ENCODE results near the gene SPRR1A.

SPRR1A gene

GRCh38 chr1:152972196-152972886 is 11.5 kb upstream of the SPRR1A start:
- no peak overlapping the region for H3K4me3 ChIP-seq (replicated peaks; ENCODE audit: insufficient read depth, low read length)
- H3K27me3 ChIP-seq (ENCODE audit: insufficient read depth, poor library complexity, severe bottlenecking) = no peaks in the 10 kb centered on the region
- no peak for DNase-seq (ENCODE audit: low read depth in 1 of 2, low spot score in 1 of 2)
- no peak overlapping the region for H3K27ac ChIP-seq (replicated peaks)
- no peak for TF ChIP-seq POLR2AphosphoS5 (IDR thresholded peaks at IDR 0.05; ENCODE audit: low read depth)
- TF ChIP-seq REST (IDR thresholded peaks at IDR 0.05; ENCODE audit: insufficient replicate concordance, low read depth) = no peak
- no peak for TF ChIP-seq CTCF (IDR thresholded peaks at IDR 0.05; ENCODE audit: insufficient read depth, low read length)
- no peak for TF ChIP-seq GABPA (IDR thresholded peaks at IDR 0.05; ENCODE audit: low read depth)
- TF ChIP-seq SPI1 (IDR thresholded peaks at IDR 0.05; ENCODE audit: borderline replicate concordance, low read depth) = no peak

- Histone ChIP-seq H3K27ac (replicated peaks) (no peak overlapping the region), H3K27me3 (ENCODE audit: insufficient read depth, poor library complexity, severe bottlenecking) (no peaks in the 10 kb centered on the region), H3K4me3 (replicated peaks; ENCODE audit: insufficient read depth, low read length) (no peak overlapping the region)
- no peak for TF ChIP-seq CTCF (IDR thresholded peaks at IDR 0.05; ENCODE audit: insufficient read depth, low read length)
- TF ChIP-seq POLR2AphosphoS5 (IDR thresholded peaks at IDR 0.05; ENCODE audit: low read depth) = no peak
- TF ChIP-seq GABPA (IDR thresholded peaks at IDR 0.05; ENCODE audit: low read depth) = no peak
- no peak for TF ChIP-seq REST (IDR thresholded peaks at IDR 0.05; ENCODE audit: insufficient replicate concordance, low read depth)
- DNase-seq (ENCODE audit: low read depth in 1 of 2, low spot score in 1 of 2) = no peak
These were observed 7.2 kb upstream of the SPRR1A start for GRCh38 chr1:152976688-152977087.

- H3K27ac ChIP-seq (replicated peaks) = no peak overlapping the region
These were observed 6.3 kb upstream of the SPRR1A start for GRCh38 chr1:152977614-152978013.

More at GRCh38 chr1:152977614-152978013, 6.3 kb upstream of the SPRR1A start:
- TF ChIP-seq SPI1 (IDR thresholded peaks at IDR 0.05; ENCODE audit: borderline replicate concordance, low read depth) = no peak
- no peak for TF ChIP-seq GABPA (IDR thresholded peaks at IDR 0.05; ENCODE audit: low read depth)
- no peak for TF ChIP-seq CTCF (IDR thresholded peaks at IDR 0.05; ENCODE audit: insufficient read depth, low read length)
- no peak for TF ChIP-seq POLR2AphosphoS5 (IDR thresholded peaks at IDR 0.05; ENCODE audit: low read depth)
- TF ChIP-seq REST (IDR thresholded peaks at IDR 0.05; ENCODE audit: insufficient replicate concordance, low read depth) = no peak
- Histone ChIP-seq H3K4me3 (replicated peaks; ENCODE audit: insufficient read depth, low read length) (no peak overlapping the region), H3K27me3 (ENCODE audit: insufficient read depth, poor library complexity, severe bottlenecking) (no peaks in the 10 kb centered on the region)
- no peak for DNase-seq (ENCODE audit: low read depth in 1 of 2, low spot score in 1 of 2)

Measured in HL-60 (cell line).